DOHH2 (cell line): Measurements from ENCODE around the gene AVPR2.
A peak's percentile ranks its signal among the peaks of the same experiment; 100 is the strongest.

ENCODE experiments used
- H3F3A ChIP-seq: fragments of 200-600 bp; sonication (generic), shearing (Covaris generic); 2 replicates; pipeline ENCODE4 v1.6.0; 2016; ENCODE audit warnings: antibody characterized with exemption, mild to moderate bottlenecking; ENCODE audit not compliant: control insufficient read depth, insufficient read depth
- H3K27ac ChIP-seq: fragments of 200-600 bp; sonication (generic); 2 replicates; pipeline ENCODE4 v1.5.1; 2014; ENCODE audit warnings: low read depth, mild to moderate bottlenecking, low read length, moderate library complexity
- H3K27me3 ChIP-seq: fragments of 200-600 bp; sonication (generic); 2 replicates; pipeline ENCODE4 v1.6.1; 2014; ENCODE audit warnings: mild to moderate bottlenecking, low read length, mixed read lengths; ENCODE audit not compliant: control insufficient read depth
- H3K36me3 ChIP-seq: fragments of 200-600 bp; sonication (generic); 2 replicates; pipeline ENCODE4 v1.6.1; 2014; ENCODE audit warnings: mild to moderate bottlenecking, low read length, moderate library complexity, mixed read lengths; ENCODE audit not compliant: control insufficient read depth
- H3K4me1 ChIP-seq: fragments of 200-600 bp; sonication (generic); 2 replicates; pipeline ENCODE4 v1.6.1; 2014; ENCODE audit warnings: mild to moderate bottlenecking, low read length, mixed read lengths; ENCODE audit not compliant: control insufficient read depth
- H3K4me2 ChIP-seq: fragments of 200-600 bp; sonication (generic); 2 replicates; pipeline ENCODE4 v1.6.0; 2014; ENCODE audit warnings: mild to moderate bottlenecking, low read length, moderate library complexity
- H3K4me3 ChIP-seq: fragments of 200-600 bp; sonication (generic); 2 replicates; pipeline ENCODE4 v1.5.1; 2014; ENCODE audit warnings: mild to moderate bottlenecking, low read length, mixed read lengths
- H3K79me2 ChIP-seq: fragments of 200-600 bp; sonication (generic); 2 replicates; pipeline ENCODE4 v1.6.1; 2014; ENCODE audit warnings: mild to moderate bottlenecking, low read length, mixed read lengths; ENCODE audit not compliant: control insufficient read depth
- H3K9me2 ChIP-seq: fragments of 200-600 bp; sonication (generic); replicated peaks from 2 replicates; pipeline ENCODE4 v1.6.1; 2014; ENCODE audit warnings: mild to moderate bottlenecking, low read length, mixed read lengths; ENCODE audit not compliant: control insufficient read depth
- H3K9me3 ChIP-seq: fragments of 200-600 bp; sonication (generic); 2 replicates; pipeline ENCODE4 v1.6.1; 2014; ENCODE audit warnings: antibody characterized with exemption, low read length, mixed read lengths; ENCODE audit not compliant: control insufficient read depth, insufficient read depth
- H4K20me1 ChIP-seq: fragments of 200-600 bp; sonication (generic); 2 replicates; pipeline ENCODE4 v1.6.0; 2014; ENCODE audit warnings: low read depth, mild to moderate bottlenecking, antibody characterized with exemption, low read length, moderate library complexity; ENCODE audit not compliant: control insufficient read depth, insufficient read depth
- EZH2phosphoT487 ChIP-seq: fragments of 200-600 bp; sonication (generic); IDR thresholded peaks from 2 replicates; pipeline ENCODE4 v1.6.1; 2017; ENCODE audit warnings: borderline replicate concordance, mild to moderate bottlenecking, antibody characterized with exemption, low read length, moderate library complexity, mixed read lengths
- TF ChIP-seq, protein P1 (sequence below): fragments of 200-600 bp; sonication (generic); IDR thresholded peaks from one replicate; pipeline ENCODE4 v1.5.1; 2014; ENCODE audit warnings: antibody characterized with exemption, mild to moderate bottlenecking, low read depth, low read length; ENCODE audit not compliant: poor library complexity, severe bottlenecking

AVPR2 gene

DNA sequence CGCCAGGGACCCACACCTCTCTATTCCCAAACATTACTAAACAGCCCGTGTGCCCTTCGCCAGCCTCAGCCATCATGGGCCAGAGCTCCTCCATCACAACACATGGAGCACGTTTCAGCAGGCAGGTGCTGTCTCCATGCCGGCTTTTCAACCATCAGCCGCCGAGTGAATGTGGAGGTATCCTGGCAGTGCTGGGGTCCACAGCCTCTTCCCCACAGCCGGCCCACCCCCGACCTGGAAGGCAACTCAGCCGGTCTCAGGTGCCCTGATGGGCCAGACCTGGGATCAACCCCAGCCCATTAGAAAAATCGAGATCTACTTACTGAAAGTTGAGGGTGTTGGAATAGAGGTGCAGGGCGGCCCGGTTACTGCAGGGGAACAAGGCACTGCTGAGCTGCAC lies 27.3 kb downstream of the AVPR2 start:
- Histone ChIP-seq H3K4me3 (no peak overlapping the region), H3K36me3 (peaks cover 40% of the 10 kb centered on the region), H3K4me2 (no peak overlapping the region), H4K20me1 (no peaks in the 10 kb centered on the region), H3K27ac (no peak overlapping the region), H3K27me3 (no peaks in the 10 kb centered on the region), H3K4me1 (peaks cover 28% of the 10 kb centered on the region), H3K9me3 (no peaks in the 10 kb centered on the region), H3F3A (peaks cover 9% of the 10 kb centered on the region; the same call in 1 of the 2 replicates), H3K9me2 (no peaks in the 10 kb centered on the region), H3K79me2 (peaks cover 29% of the 10 kb centered on the region)
- TF ChIP-seq EZH2phosphoT487: no peak
- TF ChIP-seq, protein P1, sequence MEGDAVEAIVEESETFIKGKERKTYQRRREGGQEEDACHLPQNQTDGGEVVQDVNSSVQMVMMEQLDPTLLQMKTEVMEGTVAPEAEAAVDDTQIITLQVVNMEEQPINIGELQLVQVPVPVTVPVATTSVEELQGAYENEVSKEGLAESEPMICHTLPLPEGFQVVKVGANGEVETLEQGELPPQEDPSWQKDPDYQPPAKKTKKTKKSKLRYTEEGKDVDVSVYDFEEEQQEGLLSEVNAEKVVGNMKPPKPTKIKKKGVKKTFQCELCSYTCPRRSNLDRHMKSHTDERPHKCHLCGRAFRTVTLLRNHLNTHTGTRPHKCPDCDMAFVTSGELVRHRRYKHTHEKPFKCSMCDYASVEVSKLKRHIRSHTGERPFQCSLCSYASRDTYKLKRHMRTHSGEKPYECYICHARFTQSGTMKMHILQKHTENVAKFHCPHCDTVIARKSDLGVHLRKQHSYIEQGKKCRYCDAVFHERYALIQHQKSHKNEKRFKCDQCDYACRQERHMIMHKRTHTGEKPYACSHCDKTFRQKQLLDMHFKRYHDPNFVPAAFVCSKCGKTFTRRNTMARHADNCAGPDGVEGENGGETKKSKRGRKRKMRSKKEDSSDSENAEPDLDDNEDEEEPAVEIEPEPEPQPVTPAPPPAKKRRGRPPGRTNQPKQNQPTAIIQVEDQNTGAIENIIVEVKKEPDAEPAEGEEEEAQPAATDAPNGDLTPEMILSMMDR: no peak

DNA sequence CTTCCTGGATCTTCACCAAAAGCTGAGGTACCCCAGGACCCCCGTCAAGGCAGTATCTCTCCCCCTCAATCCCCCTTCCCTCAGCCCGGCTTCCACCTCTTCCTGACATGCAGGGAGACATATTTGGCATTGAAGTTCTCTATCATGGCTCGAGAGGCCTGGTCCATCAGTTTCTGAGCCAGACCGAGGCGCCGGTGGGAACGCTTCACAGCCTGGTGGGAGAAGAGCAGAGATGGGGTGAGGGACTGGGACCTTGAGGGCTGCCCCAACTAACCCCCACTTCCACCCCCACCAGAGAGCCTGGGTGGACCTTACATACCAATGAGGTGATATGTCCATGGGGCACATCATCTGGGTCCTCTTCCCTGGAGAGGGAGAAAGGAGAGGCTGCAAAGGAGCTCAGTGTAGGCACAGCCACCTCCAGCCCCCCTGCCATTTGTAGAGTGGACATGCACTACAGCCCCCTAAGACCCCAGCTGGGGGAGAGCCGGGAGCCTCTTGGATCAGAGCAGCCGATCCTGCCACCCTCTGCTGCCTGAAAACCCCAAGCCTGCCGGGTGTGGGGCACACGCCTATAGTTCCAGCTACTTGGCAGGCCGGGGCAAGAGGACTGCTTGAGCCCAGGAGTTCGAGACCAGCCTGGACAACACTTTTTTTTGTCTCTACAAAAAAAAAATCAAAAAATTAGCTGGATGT lies 27.9 kb downstream of the AVPR2 start:
- Histone ChIP-seq H3K36me3 (peaks cover 40% of the 10 kb centered on the region), H3K9me3 (no peaks in the 10 kb centered on the region), H3K9me2 (no peaks in the 10 kb centered on the region), H3K79me2 (peaks cover 29% of the 10 kb centered on the region), H3K4me3 (no peak overlapping the region), H3K4me2 (no peak overlapping the region), H3K27ac (no peak overlapping the region), H3K4me1 (peaks cover 23% of the 10 kb centered on the region), H4K20me1 (no peaks in the 10 kb centered on the region), H3K27me3 (no peaks in the 10 kb centered on the region), H3F3A (peaks cover 7% of the 10 kb centered on the region; the same call in 1 of the 2 replicates)
- TF ChIP-seq, protein P1: no peak
- TF ChIP-seq EZH2phosphoT487: no peak

DNA sequence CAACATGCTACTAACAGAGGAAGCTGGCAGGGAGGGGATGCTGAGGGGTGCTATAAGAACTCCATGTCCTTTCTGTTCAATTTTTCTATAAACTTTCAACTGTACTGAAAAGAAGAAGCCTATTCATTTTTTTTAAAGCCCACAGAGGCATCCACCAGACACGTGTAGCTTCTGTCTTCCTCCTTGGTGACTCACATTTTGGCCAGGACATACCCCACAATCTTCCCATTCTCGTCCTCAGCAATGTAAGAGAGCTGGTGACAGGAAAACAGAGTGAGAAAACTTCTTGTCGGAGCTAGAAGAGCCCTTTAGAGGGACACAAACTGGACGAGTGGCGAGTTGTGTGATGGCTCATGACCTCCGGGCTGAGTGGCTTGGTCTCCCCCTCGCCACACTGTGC lies 29.3 kb downstream of the AVPR2 start:
- Histone ChIP-seq H3F3A (0 out of 2 replicates have a peak, but pooled peaks cover 2% of the 10 kb centered on the region), H3K4me1 (peaks cover 20% of the 10 kb centered on the region), H3K36me3 (peaks cover 35% of the 10 kb centered on the region), H3K27ac (peak overlapping the region; percentile 47; the same call in 1 of the 2 replicates), H4K20me1 (no peaks in the 10 kb centered on the region), H3K9me3 (no peaks in the 10 kb centered on the region), H3K9me2 (no peaks in the 10 kb centered on the region), H3K27me3 (no peaks in the 10 kb centered on the region), H3K4me2 (peak overlapping the region; percentile 81), H3K79me2 (peaks cover 29% of the 10 kb centered on the region), H3K4me3 (peak overlapping the region; percentile 83)
- no peak for TF ChIP-seq EZH2phosphoT487
- TF ChIP-seq, protein P1: no peak
